Measurements from ENCODE around the gene LAG3.
A peak's percentile ranks its signal among the peaks of the same experiment; 100 is the strongest.

Gene LAG3

GRCh38 chr12:6772726-6773589 lies 638 bp downstream of the LAG3 start:
- no peak for DNase-seq

- DNase-seq: no peak
Measured at GRCh38 chr12:6773590-6774351, 1.5 kb downstream of the LAG3 start.

- DNase-seq: no peak
Measured at GRCh38 chr12:6774499-6775062, 2.3 kb downstream of the LAG3 start.

- DNase-seq: no peak
Measured at GRCh38 chr12:6775185-6776174, 3.2 kb downstream of the LAG3 start.

GRCh38 chr12:6777386-6777785 lies 5.1 kb downstream of the LAG3 start:
- DNase-seq: no peak

- DNase-seq: no peak
Measured at GRCh38 chr12:6778217-6778573, 5.9 kb downstream of the LAG3 start.

- DNase-seq: peak; percentile 88
Measured at GRCh38 chr12:6778574-6779550, 6.5 kb downstream of the LAG3 start.

GRCh38 chr12:6779708-6780432 lies 7.5 kb downstream of the LAG3 start:
- DNase-seq: no peak

- DNase-seq: no peak
Measured at GRCh38 chr12:6780573-6780972, 8.3 kb downstream of the LAG3 start.

GRCh38 chr12:6782119-6782518 lies 9.8 kb downstream of the LAG3 start:
- no peak for DNase-seq

GRCh38 chr12:6782850-6783566 lies 10.7 kb downstream of the LAG3 start:
- DNase-seq: no peak

GRCh38 chr12:6783828-6784227 lies 11.5 kb downstream of the LAG3 start:
- DNase-seq: no peak

GRCh38 chr12:6784296-6784695 lies 12.0 kb downstream of the LAG3 start:
- DNase-seq: no peak

- no peak for DNase-seq
Measured at GRCh38 chr12:6784761-6785160, 12.4 kb downstream of the LAG3 start.

- DNase-seq: no peak
Measured at GRCh38 chr12:6786416-6787094, 14.2 kb downstream of the LAG3 start.

GRCh38 chr12:6787309-6787708 lies 15.0 kb downstream of the LAG3 start:
- no peak for DNase-seq

- peak; percentile 89 for DNase-seq
Measured at GRCh38 chr12:6788972-6789924, 16.9 kb downstream of the LAG3 start, which contains the start of gene CD4. TSS of gene CD4 (plus strand) at chr12:6789528. CDS start at chr12:6800139, 10,611 bp downstream.

Measured in stimulated activated CD4-positive, alpha-beta T cell treated with anti-CD3 and anti-CD28 coated beads, Interleukin-1b, Interleukin-23, amount 100 ng/mL, for 48 hours (primary cell).